Mucosa of stomach (tissue), 1 donor: ENCODE data around the gene ZMIZ1.
"Not testable (repeated sequence)": the region's sequence is repeated elsewhere in the genome, so short reads cannot be mapped to it uniquely, and the experiment has no call there.

Source experiments
- H3K27me3 ChIP-seq: one replicate; pipeline ENCODE4 v1.7.0; 2013; ENCODE audit warnings: mild to moderate bottlenecking, low read length; ENCODE audit not compliant: control insufficient read depth, insufficient read depth
- H3K36me3 ChIP-seq: one replicate; pipeline ENCODE4 v1.7.0; 2013; ENCODE audit warnings: low read length; ENCODE audit not compliant: control insufficient read depth, insufficient read depth
- H3K4me1 ChIP-seq: one replicate; pipeline ENCODE4 v1.7.0; 2013; ENCODE audit warnings: mild to moderate bottlenecking, low read length; ENCODE audit not compliant: control insufficient read depth, insufficient read depth
- H3K4me3 ChIP-seq: one replicate; pipeline ENCODE4 v1.7.0; 2013; ENCODE audit warnings: low read length
- H3K9ac ChIP-seq: one replicate; pipeline ENCODE4 v1.7.0; 2013; ENCODE audit warnings: mild to moderate bottlenecking, low read length, moderate library complexity
- H3K9me3 ChIP-seq: one replicate; pipeline ENCODE4 v1.7.0; 2013; ENCODE audit warnings: mild to moderate bottlenecking, low read length, moderate library complexity; ENCODE audit not compliant: control insufficient read depth
- donor health status: Pancreatic carcinoma.

The ZMIZ1 gene

GRCh38 chr10:79332610-79333315, 264.0 kb downstream of the ZMIZ1 start:
- H3K36me3 ChIP-seq, H3K27me3 ChIP-seq, H3K9me3 ChIP-seq, H3K4me3 ChIP-seq, H3K9ac ChIP-seq: not testable (repeated sequence)
- H3K4me1 ChIP-seq, result peaks cover 13% of the 10 kb centered on the region

GRCh38 chr10:79333513-79333912, 264.7 kb downstream of the ZMIZ1 start:
- no peaks in the 10 kb centered on the region for H3K36me3 ChIP-seq
- no peaks in the 10 kb centered on the region for H3K9me3 ChIP-seq
- H3K4me3 ChIP-seq, result no peak overlapping the region
- no peak overlapping the region for H3K9ac ChIP-seq
- peaks cover 10% of the 10 kb centered on the region for H3K4me1 ChIP-seq
- no peaks in the 10 kb centered on the region for H3K27me3 ChIP-seq

GRCh38 chr10:79334573-79334972, 265.8 kb downstream of the ZMIZ1 start:
- Histone ChIP-seq H3K9me3 (no peaks in the 10 kb centered on the region), H3K9ac (no peak overlapping the region), H3K4me1 (no peaks in the 10 kb centered on the region), H3K36me3 (no peaks in the 10 kb centered on the region), H3K4me3 (no peak overlapping the region), H3K27me3 (no peaks in the 10 kb centered on the region)

GRCh38 chr10:79335094-79335469, 266.3 kb downstream of the ZMIZ1 start:
- no peaks in the 10 kb centered on the region for H3K9me3 ChIP-seq
- no peaks in the 10 kb centered on the region for H3K4me1 ChIP-seq
- no peak overlapping the region for H3K9ac ChIP-seq
- no peaks in the 10 kb centered on the region for H3K27me3 ChIP-seq
- no peaks in the 10 kb centered on the region for H3K36me3 ChIP-seq
- H3K4me3 ChIP-seq, result no peak overlapping the region

GRCh38 chr10:79335470-79336235, 266.9 kb downstream of the ZMIZ1 start:
- Histone ChIP-seq H3K27me3 (no peaks in the 10 kb centered on the region), H3K4me3 (no peak overlapping the region), H3K9me3 (no peaks in the 10 kb centered on the region), H3K4me1 (no peaks in the 10 kb centered on the region), H3K36me3 (no peaks in the 10 kb centered on the region), H3K9ac (no peak overlapping the region)

- Histone ChIP-seq H3K9ac (no peak overlapping the region), H3K9me3 (no peaks in the 10 kb centered on the region), H3K36me3 (no peaks in the 10 kb centered on the region), H3K4me3 (no peak overlapping the region), H3K4me1 (no peaks in the 10 kb centered on the region), H3K27me3 (no peaks in the 10 kb centered on the region)
Measured at GRCh38 chr10:79336276-79336675, 267.5 kb downstream of the ZMIZ1 start.

- Histone ChIP-seq H3K36me3 (no peaks in the 10 kb centered on the region), H3K9ac (no peak overlapping the region)
Measured at GRCh38 chr10:79336739-79337138, 268.0 kb downstream of the ZMIZ1 start.

GRCh38 chr10:79337783-79338469, 269.2 kb downstream of the ZMIZ1 start:
- not testable (repeated sequence) for H3K36me3 ChIP-seq
- peaks cover 14% of the 10 kb centered on the region for H3K4me1 ChIP-seq

More at GRCh38 chr10:79336739-79337138, 268.0 kb downstream of the ZMIZ1 start:
- Histone ChIP-seq H3K4me1 (peaks cover 2% of the 10 kb centered on the region), H3K27me3 (no peaks in the 10 kb centered on the region), H3K9me3 (no peaks in the 10 kb centered on the region), H3K4me3 (no peak overlapping the region)

GRCh38 chr10:79339266-79339665, 270.5 kb downstream of the ZMIZ1 start:
- H3K36me3 ChIP-seq, result no peaks in the 10 kb centered on the region
- no peak overlapping the region for H3K9ac ChIP-seq
- peaks cover 27% of the 10 kb centered on the region for H3K4me1 ChIP-seq
- no peaks in the 10 kb centered on the region for H3K27me3 ChIP-seq
- H3K9me3 ChIP-seq, result no peaks in the 10 kb centered on the region
- H3K4me3 ChIP-seq, result no peak overlapping the region

More at GRCh38 chr10:79337783-79338469, 269.2 kb downstream of the ZMIZ1 start:
- H3K4me3 ChIP-seq, H3K9ac ChIP-seq, H3K9me3 ChIP-seq, H3K27me3 ChIP-seq: not testable (repeated sequence)

GRCh38 chr10:79340646-79341244, 272.0 kb downstream of the ZMIZ1 start:
- Histone ChIP-seq H3K9me3 (no peaks in the 10 kb centered on the region), H3K36me3 (no peaks in the 10 kb centered on the region), H3K9ac (no peak overlapping the region), H3K4me3 (no peak overlapping the region), H3K27me3 (no peaks in the 10 kb centered on the region), H3K4me1 (peaks cover 42% of the 10 kb centered on the region)

GRCh38 chr10:79342295-79342761, 273.6 kb downstream of the ZMIZ1 start:
- Histone ChIP-seq H3K27me3 (no peaks in the 10 kb centered on the region), H3K9me3 (no peaks in the 10 kb centered on the region), H3K9ac (peak overlapping the region; percentile 22), H3K4me3 (no peak overlapping the region), H3K4me1 (peaks cover 55% of the 10 kb centered on the region), H3K36me3 (no peaks in the 10 kb centered on the region)
